HG02678 (cell line): ENCODE results near the gene CNGB1.
"Not testable (repeated sequence)": the region's sequence is repeated elsewhere in the genome, so short reads cannot be mapped to it uniquely, and the experiment has no call there.

Experiments used
- ATAC-seq: cut with Tn5 transposase; IDR thresholded peaks from one replicate; pipeline ENCODE4 v1.9.1; 2021; ENCODE audit warnings: mild to moderate bottlenecking, moderate library complexity; ENCODE audit not compliant: unreplicated experiment

CNGB1 gene

GRCh38 chr16:57892447-57893096, 78.4 kb downstream of the CNGB1 start:
- no peak for ATAC-seq

- ATAC-seq, result no peak
These were observed 78.9 kb downstream of the CNGB1 start for GRCh38 chr16:57892041-57892440.

- no peak for ATAC-seq
These were observed 80.2 kb downstream of the CNGB1 start for GRCh38 chr16:57890752-57891111.

GRCh38 chr16:57889960-57890751, 80.8 kb downstream of the CNGB1 start:
- no peak for ATAC-seq

DNA sequence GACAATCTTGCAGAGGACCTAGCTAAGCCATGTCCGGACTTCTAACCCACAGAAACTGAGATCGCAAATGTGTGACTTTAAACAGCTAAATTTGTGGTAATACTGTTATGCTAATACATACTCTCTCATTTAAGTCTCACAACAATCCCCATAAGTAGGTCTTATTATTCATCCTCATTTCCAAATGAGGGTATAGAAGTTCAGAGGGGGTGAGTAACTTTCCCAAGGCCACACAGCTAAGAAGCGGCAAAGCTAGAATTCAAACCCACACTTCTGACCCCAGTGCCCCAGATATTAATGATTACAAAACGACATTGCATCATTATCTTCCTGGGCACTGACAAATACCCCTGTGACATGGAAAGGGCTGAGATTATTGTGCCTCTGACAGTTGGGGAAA, 81.4 kb downstream of the CNGB1 start:
- no peak for ATAC-seq

- no peak for ATAC-seq
These were observed 81.8 kb downstream of the CNGB1 start for GRCh38 chr16:57889111-57889510.

GRCh38 chr16:57888128-57888527, 82.8 kb downstream of the CNGB1 start:
- no peak for ATAC-seq

DNA sequence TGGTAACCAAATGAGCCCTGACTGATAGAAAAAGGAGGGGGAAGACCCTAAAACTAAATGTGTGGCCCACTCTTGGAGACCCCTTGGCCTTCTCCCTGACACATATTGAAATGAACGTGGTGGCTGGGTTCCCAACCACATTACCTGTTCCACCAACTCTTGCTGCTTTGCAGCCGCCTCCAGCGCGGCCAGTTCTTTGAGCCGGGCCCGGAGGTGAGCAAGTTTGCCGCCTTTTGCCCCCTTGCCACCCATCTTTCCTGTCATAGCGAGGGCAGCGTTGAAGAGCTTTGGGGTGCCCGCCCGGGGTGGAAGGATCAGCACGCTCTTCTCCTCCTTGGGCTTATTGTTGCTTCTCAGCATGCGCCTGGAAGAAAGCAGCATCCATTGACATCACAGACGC, 83.2 kb downstream of the CNGB1 start:
- no peak for ATAC-seq

GRCh38 chr16:57886427-57886826, 84.5 kb downstream of the CNGB1 start:
- no peak for ATAC-seq

GRCh38 chr16:57884655-57885133, 86.2 kb downstream of the CNGB1 start:
- ATAC-seq, result no peak

GRCh38 chr16:57883953-57884654, 86.8 kb downstream of the CNGB1 start:
- no peak for ATAC-seq

DNA sequence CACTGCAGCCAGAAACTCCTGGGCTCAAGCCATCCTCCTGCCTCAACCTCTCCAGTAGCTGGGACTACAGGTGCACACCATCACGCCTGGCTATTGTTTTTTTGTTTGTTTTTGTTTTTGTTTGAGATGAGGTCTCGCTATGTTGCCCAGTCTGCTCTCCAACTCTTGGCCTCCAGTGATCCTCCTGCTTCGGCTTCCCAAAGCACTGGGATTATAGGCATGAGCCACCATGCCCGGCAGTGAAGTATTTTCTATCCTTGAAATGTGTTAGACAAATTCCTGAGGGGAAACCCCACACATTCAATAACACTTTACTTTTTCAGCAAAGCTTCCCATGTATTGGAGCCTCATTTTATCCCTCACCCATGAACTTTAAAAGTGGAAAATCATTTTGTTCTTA, 87.4 kb downstream of the CNGB1 start:
- ATAC-seq, result no peak

DNA sequence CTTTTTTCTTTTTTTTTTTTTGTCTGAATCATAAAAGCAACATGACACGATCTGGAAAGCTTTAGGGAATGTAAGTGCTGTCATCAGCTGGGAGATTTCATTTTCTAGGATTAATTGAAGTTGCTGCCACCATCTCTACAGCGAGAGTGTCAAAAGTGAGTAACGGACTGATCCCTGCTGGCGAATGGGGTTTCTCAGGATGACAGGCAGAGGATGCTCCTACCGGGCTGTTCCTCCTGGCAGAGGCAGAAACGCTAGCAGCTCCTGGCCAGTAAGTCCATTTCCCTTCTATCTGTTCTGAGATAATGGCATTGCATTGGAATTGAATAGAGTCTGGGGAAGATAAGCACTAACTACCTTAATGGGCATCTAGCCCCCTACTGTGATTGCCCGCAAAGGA, 88.1 kb downstream of the CNGB1 start:
- ATAC-seq, result no peak

GRCh38 chr16:57882206-57882605, 88.7 kb downstream of the CNGB1 start:
- ATAC-seq, result no peak

DNA sequence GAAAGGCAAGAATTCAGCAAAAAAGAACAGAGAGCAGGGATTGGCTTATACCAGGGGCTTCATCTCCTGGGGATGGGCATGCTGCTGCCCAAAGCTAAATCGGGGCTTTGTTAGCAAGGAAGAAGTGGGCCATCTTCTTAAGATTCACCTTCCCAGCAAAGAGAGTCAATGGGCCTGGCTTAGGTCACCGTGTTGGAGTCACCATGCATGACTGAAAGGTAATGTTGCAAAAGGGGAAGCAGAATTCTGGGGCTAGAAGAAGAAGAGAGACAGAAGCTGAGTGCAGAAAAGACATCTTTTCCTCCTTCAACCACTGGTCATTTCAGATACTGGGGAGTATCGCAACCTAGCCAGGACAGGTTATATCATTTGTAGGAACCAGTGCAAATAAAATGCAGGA, 92.3 kb downstream of the CNGB1 start:
- ATAC-seq, result no peak

DNA sequence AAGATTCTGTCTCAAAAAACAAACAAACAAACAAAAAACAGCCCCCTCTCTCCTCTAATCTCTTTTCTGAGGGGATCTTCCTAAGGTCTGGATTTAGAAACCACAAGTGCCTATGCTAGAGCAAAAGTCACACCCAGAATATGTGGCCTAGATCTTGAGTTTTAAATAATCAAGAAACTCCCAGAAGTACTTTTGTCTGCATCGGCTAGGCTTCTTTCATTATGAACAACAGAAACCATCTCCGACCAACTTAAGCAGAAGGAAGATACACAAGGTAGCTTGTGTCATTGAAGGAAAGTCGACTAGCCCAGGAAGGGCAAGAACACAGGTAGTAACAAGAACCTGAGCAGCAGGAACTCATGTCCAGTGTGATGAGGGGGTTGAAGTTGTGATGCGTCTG, 94.7 kb downstream of the CNGB1 start:
- no peak for ATAC-seq

DNA sequence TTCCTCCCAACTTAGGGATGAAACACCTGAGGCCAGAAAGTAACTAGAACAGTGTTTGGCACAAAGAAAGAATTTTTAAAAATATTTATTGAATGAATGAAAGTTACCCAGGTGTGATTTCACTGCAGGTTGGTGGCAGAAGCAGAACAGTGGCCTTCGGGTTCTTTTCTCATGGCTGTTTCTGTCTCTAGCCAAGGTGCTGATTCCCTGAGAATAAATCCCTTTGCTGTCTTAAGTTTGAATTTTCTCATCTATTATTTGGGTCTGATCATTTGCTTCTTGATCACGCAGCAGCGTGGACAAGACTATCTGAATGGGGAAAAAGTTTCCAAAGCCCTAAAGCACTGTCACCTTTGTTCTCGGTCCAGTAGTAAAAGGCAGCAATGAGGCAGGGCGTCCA, 95.6 kb downstream of the CNGB1 start:
- no peak for ATAC-seq

DNA sequence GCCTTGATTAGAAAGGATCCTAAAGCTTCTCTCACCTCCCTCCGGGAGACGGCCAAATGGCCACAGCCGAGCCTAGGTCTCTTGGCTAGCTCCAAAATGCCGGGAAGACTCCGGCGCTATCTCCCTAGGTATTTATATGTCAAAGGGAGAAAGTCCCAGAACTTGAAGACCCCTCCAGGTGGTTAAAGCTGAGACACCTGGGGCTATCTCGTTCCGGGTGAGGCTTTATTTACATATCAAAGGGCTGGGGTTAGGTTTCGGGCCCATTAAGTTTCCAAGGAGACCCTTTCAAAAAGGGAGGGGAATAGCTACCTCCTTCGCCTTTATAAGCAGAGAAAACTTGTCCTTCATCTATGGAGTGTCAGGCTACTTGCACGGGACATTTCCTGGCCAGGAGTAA, 97.7 kb downstream of the CNGB1 start:
- no peak for ATAC-seq

- ATAC-seq, result not testable (repeated sequence)
These were observed 98.2 kb downstream of the CNGB1 start for GRCh38 chr16:57872764-57873163.

DNA sequence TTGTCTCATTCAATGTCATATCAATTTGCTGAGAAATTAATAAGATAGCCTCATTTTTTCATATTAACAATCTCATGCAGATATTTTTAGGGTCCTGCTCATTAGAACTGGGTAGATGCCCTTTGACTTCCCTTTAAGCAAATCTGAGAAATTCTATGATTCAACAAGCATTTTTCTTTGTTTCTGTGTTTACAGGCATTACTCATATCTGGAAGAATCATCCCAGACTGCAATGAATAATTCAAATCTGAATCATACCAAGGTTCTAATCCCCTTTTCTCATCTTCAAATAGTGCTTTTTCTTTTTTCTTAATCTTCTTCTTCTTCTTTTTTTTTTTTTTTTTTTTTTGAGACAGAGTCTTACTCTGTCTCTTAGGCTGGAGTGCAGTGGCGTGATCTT, 99.5 kb downstream of the CNGB1 start:
- ATAC-seq, result no peak

GRCh38 chr16:57870753-57871454, 100.0 kb downstream of the CNGB1 start:
- ATAC-seq, result no peak
